Eye (tissue), 1 donor: ENCODE data around the gene TIMD4.
"Not testable (repeated sequence)": the region's sequence is repeated elsewhere in the genome, so short reads cannot be mapped to it uniquely, and the experiment has no call there.

ENCODE experiments used
- DNase-seq: peaks from one replicate; pipeline ENCODE4 v3.0.0-alpha.2; 2015

Gene TIMD4

DNA sequence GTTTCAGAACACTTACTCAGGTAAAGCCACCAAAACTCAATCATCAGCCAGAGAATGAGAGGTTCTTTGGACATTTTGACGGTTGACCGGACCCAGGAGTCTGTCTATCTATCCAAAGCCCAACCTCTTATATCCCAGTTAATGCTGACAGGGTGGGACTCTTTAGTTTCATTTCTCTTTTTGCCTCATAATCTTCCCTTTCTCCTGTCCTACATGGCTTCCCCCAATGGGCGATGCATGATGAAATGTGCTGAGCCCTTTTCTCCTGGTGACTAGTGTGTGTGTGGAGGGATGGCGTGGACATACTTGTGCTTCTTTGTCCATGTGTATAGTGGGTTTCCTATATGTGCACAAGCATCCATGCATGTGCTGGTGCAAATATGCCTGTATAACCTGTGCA is at the start of gene TIMD4:
Gene TIMD4, minus strand, starts transcription at position 102 of the 400 bp plus-strand sequence. Its CDS starts 28 bp downstream, at position 74.
- no peak for DNase-seq

DNA sequence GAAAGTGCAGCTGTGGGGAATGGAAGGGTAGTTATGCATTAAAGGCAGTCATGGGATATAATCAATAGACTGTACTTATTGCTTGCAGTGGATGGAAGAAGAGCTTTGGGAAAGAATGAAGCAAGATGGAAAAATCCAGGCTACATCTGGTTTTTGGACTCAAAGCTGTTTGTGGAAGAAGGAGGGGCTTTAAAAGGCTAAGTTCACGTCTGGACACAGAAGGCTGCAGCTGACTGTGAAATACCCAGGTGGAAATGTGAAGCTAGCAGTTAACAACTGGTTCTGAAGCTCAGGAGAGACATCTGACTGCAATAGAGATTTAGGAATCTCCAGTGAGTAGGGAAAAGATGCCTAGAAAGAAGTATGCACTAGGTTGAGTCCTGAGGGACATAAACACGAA is 43.2 kb upstream of the TIMD4 start:
- DNase-seq: no peak

DNA sequence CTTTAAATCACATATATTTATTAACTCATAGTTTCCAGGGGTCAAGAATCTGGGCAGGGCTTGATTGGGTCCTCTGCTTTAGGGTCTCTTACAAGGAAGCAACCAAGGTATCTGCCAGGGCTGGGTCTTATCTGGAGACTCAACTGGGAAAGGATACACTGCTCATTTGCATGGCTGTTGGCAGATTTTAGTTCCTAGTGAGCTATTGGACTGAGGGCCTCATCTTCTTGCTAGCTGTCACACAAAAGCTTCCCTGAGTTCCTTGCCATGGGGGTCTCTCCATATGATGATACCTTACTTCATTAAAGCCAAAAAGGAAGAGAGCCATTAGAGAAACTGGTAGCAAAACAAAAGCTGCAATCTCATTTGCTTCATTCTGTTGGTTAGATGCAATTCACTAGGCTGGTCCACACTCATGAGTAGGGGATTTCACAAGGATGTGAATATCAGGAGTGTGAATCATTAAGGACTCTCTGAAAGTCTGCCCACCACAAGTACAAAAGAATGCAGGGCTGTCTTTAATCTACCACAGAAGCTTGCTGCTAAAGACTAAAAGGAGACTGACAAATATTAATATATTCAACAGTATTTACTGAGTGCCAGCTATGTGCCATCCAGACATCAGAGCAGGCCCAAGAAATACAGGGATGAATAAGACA is 42.0 kb upstream of the TIMD4 start:
- no peak for DNase-seq

DNA sequence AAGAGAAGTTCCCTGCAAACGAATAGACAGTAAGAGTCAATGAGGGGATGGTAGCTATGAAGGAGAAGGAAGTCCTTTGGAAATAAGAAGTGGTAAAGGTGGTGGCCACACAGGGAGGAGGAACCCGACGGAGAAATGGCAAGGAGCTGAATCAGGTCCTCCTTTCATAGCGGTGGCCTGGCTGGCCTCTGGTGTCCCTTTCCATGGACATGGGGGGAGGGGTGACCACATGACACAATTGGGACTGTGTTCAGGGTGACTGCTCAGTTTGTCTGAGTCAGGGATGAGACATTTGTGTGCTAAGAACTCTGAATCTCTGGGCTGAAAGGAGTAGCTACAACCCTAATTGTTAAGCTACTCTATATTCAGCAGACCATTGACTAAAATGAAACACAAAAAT is 28.7 kb upstream of the TIMD4 start:
- no peak for DNase-seq

DNA sequence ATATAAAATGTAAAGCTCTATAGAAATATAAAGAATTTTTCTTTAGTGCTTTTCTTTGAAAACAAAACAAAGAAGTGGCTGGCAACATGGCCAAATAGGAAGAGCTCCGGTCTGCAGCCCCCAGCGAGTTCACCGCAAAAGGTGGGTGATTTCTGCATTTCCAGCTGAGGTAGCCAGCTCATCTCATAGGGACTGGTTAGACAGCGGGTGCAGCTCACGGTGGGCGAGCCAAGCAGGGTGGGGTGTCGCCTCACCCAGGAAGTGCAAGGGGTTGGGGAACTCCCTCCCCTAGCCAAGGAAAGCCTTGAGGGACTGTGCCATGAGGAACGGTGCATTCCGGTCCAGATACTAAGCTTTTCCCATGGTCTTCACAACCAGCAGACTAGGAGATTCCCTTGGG is 21.0 kb upstream of the TIMD4 start:
- no peak for DNase-seq

DNA sequence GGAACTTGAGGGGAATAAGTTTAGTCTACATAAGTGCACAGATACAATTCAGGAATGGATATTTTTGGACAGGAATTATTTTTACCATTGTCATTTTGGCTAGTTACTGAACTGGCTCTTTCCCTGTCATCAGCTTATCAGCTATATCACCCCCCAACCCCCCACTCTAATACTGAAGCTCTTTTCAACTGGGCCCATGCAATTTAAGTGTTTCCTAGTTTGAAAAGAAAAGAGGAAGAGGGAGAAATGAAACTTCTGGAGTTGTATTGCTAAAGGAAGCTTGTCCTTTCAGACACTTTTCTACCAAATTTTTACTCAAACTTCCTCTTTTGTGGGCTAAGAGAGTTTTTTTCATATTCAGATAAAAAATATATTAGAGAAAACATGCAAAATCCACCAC is 18.5 kb upstream of the TIMD4 start:
- DNase-seq: no peak

DNA sequence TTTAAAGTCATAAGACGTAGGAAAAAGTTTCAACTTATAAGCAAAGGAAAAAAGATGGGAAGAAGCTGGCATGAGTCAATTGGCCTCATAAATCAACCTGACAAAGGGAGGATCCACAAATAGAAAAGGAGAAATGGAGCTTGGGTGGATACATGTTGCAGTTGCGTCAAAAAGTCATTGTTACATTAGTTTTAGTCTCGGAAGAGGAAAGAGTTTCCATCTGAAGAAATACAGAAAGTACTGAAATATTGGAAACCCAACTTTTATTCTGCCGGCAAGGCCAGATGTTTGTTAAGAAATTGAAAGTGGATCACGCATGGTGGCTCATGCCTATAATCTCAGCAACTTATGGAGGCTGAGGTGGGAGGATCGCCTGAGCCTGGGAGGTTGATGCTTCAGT is 11.3 kb upstream of the TIMD4 start:
- DNase-seq: no peak

DNA sequence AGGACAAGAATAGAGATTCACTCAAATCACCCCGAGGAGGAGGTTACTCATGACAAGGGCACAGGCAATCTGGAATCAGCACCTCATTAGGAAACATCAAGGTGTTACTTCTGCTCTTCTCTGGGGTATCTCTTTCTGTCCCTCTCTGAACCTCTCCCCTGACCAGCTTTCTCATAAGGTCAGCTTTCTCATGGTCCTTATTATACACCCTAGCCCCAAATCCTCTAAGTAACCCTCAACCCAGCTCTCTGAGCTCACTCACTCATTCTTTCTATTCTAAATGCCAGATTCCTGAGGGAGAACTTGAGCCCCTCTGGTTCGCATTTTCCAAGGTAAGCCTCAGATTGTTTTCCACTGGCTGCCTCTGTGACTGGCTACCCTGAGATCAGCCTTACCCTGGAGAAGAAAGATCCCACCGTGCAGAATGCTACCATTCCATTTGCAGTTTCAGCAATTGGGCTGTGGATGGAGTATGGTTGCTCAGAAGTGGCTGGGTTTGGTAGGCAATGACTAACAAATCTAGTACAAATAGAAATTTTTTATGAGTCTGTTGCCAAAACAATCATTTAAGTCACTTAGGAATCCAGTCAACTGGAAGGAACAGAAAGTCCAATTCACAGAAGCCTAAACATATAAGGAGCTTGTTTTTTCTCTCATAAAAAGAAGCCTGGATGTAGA is 9.0 kb upstream of the TIMD4 start:
- DNase-seq: no peak

DNA sequence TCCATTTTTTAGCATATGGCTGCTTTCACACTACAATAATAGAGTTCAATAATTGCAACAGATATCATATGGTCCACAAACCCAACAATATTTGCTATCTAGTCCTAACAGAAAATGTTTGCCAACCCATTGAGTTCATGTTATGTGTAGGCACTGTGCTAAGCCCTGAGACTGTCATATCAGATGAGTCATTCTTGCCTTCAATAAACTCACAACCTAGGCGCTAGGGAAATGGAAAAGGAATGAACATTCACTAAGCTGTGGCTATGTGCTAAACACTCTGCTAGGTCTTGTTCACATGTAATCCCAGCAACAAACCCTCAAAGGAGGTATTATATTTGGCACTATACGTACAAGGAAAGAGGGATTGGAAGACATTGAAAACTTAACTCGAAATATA is 8.4 kb upstream of the TIMD4 start:
- DNase-seq: no peak

DNA sequence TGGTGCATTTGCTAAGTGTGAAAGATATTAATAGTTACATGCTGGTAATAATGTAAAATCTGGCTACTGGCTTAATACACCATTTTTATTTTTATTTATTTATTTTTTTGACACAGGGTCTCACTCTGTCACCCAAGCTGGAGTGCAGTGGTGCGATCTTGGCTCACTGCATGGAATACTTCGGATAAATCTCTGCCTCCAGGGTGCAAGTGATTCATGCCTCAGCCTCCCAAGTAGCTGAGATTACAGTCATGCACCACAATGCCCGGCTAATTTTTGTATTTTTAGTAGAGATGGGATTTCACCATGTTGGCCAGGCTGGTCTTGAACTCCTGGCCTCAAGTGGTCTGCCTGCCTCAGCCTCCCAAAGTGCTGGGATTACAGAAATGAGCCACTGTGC is 4.4 kb upstream of the TIMD4 start:
- DNase-seq: not testable (repeated sequence)

DNA sequence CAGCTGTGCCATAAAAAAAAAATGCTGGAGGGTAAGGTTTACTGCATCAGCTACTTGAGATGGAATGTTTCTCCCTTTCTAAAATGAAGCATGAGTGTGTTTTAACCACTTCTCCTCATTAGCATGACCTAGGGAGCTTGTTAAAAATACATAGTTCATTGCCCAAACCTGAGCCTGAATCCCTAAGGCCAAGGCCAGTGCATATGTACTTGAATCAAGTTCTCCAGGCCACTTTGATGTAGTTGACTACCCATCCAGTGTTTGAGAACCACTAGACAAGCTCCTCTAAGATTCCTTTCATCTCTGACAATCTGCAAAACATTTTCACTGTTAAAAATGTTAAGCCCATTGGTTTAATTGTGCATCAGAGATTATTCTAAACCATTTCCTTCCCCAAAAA is 6.7 kb downstream of the TIMD4 start:
- no peak for DNase-seq

DNA sequence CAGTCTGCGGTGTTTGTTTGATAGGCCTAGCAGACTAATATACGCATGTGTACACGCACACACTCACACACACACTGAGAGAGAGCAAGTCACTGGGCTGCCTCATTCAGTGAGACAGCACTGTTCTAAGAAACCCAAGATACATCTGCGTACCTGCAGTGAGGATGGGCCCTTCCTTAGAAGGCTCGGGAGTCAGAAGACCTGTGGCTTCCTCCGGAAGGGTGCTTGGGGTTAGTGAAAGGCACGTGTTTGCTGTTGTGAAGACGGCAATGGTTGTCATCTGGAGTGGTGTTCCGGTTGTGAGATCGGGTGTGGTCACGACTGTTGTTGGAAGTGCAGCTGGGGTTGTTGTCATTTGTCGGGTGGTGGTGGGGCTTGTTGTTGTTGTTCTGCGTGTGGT is 11.7 kb downstream of the TIMD4 start:
- DNase-seq: no peak

DNA sequence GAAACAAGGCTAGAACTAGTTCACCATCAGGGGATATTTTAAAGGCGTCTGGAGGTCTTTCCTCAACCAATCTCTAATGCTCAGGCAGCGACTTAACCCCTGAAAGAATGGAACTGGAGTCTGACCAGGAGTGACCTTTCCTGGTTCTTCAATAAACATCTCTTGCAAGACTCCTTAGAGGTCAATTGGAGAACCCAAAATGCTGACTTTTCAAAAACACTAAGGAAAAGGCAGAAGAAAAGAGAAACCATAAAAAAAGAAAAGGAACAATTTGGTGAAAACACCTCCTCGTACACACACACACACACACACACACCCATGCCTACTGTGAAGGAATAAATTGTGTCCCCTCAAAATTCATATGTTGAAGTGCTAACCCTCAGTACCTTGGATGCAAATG is 12.3 kb downstream of the TIMD4 start:
- no peak for DNase-seq

DNA sequence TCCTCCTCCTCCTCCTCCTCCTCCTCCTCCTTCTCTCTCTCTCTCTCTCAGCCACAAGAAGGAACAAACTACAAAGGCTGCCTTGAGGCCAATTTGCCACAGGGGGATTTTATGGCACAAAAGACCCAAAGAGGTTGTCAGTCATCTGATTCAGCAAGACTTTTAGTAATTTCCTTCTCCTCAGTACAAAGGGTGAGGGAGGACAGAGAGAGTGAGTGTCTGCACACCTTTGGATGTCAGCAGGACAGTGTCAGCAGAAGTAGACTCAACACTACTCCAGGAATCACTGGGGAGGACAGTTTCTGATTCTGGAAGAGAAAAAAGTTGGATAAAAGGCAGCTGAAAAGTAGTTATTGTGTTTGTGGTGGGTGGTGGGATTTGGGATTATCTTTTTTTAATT is 13.6 kb downstream of the TIMD4 start:
- DNase-seq: no peak

DNA sequence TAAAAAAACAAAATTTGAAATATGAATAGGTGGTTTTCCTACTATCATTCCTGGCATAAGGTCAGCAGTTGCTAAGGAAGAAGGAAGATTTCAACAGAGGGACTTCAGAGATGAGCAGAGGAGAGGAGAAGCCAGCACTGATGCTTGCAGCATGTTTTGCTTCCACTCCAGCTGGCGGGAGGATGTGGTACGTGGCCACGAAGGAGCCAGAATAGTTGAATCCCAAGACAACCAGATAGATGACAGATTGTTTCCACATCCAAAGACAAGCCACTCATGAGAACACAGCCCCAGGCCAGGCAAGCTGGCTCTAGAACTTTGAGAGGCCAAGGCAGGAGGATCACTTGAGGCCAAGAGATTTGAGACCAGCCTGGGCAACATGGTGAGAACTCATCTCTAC is 15.1 kb downstream of the TIMD4 start:
- no peak for DNase-seq

DNA sequence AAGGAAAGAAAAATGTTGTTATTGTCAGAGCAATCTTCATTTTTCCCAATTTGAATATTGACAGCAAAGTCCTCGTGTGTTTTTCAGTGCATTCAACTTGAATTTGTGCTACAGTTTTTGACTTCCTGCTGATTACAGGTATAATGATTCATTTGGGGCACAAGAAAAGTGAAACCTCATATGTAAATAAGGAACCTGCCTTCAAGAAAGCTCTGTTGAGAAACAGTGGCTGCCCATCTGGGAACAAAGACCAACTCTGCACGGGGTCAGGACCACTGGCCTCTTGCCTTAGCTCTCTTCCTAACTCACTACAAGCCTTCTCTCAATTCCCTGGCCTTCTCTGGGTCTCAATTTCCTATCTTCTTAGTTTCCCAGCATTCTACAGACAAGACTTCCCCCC is 21.0 kb downstream of the TIMD4 start:
- no peak for DNase-seq

DNA sequence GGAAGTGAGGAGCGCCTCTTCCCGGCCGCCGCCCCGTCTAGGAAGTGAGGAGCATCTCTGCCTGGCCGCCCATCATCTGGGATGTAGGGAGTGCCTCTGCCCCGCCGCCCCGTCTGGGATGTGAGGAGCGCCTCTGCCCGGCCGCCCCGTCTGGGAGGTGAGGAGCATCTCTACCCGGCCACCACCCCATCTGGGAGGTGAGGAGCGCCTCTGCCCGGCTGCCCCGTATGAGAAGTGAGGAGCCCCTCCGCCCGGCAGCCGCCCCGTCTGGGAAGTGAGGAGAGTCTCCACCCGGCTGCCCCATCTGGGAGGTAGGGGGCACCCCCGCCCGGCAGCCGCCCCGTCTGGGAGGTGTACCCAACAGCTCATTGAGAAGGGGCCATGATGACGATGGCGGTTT is 22.6 kb downstream of the TIMD4 start:
- DNase-seq: not testable (repeated sequence)

DNA sequence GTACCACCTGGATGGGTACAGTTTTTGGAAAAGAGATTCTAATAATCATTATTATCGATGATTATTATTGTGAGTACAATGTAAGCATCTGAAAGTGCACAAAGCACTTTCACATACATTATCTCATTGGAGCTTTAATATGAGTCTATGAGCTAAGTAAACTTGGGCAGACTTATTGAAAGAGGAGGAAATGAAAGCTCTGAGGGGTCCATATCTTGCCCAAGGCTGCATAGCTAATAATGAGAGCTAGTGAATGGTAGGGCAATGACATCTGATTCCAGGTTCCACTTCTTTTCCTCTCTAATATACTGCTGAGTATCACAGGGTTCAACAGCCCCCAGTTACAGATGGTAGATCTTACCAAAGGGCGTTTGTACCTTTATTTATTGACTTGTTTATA is 26.1 kb downstream of the TIMD4 start:
- DNase-seq: no peak

DNA sequence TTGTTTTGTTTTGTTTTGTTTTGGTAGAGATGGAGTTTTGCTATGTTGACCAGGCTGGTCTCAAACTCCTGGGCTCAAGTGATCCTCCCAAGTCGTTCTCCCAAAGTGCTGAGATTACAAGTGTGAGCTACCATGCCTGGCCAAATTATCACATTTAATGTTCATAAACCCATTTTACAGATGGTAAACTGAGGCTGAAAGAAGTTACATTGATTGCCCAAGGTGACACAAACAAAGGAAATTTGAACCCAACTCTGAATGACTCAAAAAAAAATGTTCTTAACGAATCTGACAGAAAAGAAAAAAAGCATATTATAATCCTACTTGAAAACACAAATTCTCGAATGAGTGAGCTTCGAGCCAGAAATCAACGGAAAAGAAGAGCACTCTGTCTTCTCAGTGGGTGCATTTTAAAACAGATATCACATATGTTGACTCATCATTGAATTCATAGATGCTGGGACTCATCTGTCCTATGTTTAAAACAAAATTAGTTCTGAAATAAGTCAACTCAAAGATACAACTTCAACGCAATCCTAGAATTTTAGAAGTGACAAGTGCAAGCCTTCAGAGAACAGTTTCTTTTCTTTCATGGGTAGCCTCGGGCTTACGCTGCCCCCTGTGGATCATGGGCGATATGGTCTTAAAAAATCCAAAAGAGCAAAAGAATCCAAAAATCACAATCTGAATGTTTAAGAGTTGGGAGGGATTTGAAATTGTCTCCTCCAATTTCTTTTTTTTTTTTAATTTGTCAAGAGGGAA is 28.4 kb downstream of the TIMD4 start:
- peak; percentile 60 for DNase-seq

DNA sequence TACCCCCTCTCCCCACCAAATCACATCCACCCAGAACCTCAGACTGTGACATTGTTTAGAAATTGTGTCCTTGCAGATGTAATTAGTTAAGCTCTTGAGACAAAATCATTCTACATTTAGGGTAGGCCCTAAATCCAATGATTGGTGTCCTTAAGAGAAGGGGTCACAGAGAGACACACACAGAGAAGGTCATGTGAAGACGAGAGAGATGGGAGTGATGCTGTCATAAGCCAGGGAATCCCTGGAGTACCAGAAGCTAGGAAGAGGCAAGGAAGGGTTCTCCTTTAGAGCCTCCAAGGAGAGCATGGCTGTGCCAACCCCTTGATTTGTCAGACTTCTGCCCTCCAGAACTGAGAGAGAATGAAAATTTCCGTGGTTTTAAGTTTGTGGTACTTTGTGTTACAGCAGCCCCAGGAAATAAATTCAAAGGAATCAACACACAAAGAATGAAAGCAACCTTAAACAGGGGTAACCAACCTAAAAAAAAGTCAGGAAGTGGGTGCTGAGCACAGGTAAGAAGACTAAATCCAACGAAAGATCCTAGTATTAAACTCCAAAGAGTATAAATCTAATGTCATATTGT is 33.6 kb downstream of the TIMD4 start:
- no peak for DNase-seq

DNA sequence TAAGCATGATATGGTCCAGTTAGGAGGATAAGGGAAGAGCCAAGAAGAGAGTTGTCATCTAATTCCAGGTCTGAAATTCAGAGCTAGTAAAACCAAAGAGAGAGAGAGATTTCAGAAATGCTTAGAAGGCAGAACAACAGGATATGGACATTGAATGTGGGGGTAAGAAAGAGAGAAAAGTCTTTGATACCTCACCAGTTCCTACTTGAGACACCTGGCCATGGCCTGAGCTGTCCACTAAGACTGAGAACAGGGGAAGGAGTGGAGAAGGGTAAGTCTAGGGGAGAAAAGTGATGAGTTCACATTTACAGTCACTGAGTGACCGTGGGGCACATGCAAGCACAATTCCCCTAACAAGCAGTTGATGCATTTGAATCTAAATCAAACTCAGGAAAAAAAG is 35.5 kb downstream of the TIMD4 start:
- DNase-seq: no peak

DNA sequence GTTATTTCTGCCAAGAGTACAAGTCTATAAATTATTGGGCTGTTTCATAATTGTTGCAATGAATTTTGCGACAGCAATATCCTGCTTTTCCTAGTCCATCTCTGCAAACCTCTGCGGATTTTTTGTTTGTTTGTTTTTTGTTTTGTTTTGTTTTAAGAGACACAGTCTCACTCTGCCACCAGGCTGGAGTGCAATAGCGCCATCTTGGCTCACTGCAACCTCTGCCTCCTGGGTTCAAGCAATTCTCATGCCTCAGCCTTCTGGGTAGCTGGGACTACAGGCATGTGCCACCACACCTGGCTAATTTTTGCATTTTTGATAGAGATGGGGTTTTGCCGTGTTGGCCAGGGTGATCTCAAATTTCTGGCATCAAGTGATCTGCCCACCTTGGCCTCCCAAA is 37.3 kb downstream of the TIMD4 start:
- not testable (repeated sequence) for DNase-seq

DNA sequence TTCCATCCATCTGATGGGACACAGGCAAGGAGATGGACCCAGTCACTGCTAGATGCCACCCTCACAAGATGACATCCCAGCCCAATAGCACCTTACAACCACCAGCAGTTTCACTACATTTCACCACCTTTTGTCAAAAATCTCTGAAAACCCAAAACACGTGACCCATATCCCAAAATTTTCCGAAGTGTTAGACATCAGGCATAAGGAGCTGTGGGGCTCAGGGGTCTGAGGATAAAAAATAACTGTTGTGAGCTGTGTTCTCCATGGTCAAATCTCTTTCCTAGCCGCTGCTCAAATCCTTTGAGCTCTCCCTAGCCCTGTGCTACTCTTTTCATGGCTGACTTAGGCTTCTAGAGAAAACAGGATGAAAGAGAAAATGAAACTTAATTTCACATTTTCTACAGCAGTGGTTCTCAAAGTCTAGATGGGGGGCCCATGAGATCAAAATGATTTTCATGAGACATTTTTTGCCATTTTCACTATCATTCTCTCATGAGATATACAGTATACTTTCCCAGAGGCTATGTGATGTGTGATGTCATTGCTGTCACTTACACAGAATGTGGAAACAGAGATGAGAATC is 40.7 kb downstream of the TIMD4 start:
- DNase-seq: no peak
